ENCODE measurements around the gene AGPAT1. TPM values are rescaled to one million over a fixed set of nuclear protein-coding genes. Genes with fewer than 3 reads are reported as not detected.

AGPAT1 gene
- polyA plus RNA-seq, 1 of the 3 experiments (the other 2 are of a cell fraction), result 118 TPM

GRCh38 chr6:32151863-32152768 is 23.8 kb downstream of the AGPAT1 start, which contains the start of gene PRRT1:
Gene PRRT1, minus strand, starts transcription at chr6:32151939. Its CDS starts 112 bp downstream, at chr6:32151827.
- Histone ChIP-seq H3K9ac (peak within 1 kb of the TSS; percentile 84), H3F3A (replicated peaks; ENCODE audit: insufficient read depth) (peaks cover 4% of the 10 kb centered on the region), H4K20me1 (ENCODE audit: insufficient read depth) (no peaks in the 10 kb centered on the region), H3K9me2 (no peaks in the 10 kb centered on the region), H3K4me1 (ENCODE audit: control insufficient read depth in 1 of 2, insufficient read depth in 2 of 2, low read depth in 1 of 2, low read length in 1 of 2) (peaks cover 13 to 31% of the 10 kb centered on the region in 2 experiments; a peak in 3 of 4 replicates), H3K9me3 (no peaks in the 10 kb centered on the region), H3K79me2 (ENCODE audit: insufficient read depth) (peaks cover 19% of the 10 kb centered on the region), H3K27ac (ENCODE audit: low read depth in 2 of 2, low read length in 1 of 2) (peak within 1 kb of the TSS; percentile 86 to 95; a peak in 3 of 4 replicates), H2AFZ (ENCODE audit: low read depth) (peak within 1 kb of the TSS; percentile 87), H3K4me3 (ENCODE audit: low read depth in 2 of 2, low read length in 1 of 2) (peak within 1 kb of the TSS; percentile 75 to 81), H3K27me3 (ENCODE audit: insufficient read depth) (no peaks in the 10 kb centered on the region), H3K36me3 (replicated peaks in 1 of 2; ENCODE audit: control insufficient read depth in 1 of 2, insufficient read depth in 2 of 2, low read length in 1 of 2) (peaks cover 0 to 8% of the 10 kb centered on the region in 2 experiments), H3K4me2 (peak within 1 kb of the TSS; percentile 94)
- CTCF ChIA-PET, result interaction anchor here (0.6 to 0.9 kb wide), 5 partner anchors 14 to 111 kb away, joined by 3 to 8 read pairs (median 4); no protein-coding TSS in a partner anchor
- POLR2A ChIA-PET, result interaction anchor here (1.6 kb wide), 1 partner anchor 25 kb away, joined by 5 read pairs; no protein-coding TSS in a partner anchor
- TF ChIP-seq NRF1 (IDR thresholded peaks at IDR 0.05; ENCODE audit: low read depth, low read length), result no peak
- 55% methylated on average over 18 of the region's 24 CpGs for WGBS (ENCODE audit: low lambda C conversion rate)
- peak; percentile 60 for DNase-seq

- H4K20me1 ChIP-seq (ENCODE audit: insufficient read depth), result no peaks in the 10 kb centered on the region
- H3K27me3 ChIP-seq (ENCODE audit: insufficient read depth), result no peaks in the 10 kb centered on the region
- H3K4me3 ChIP-seq (ENCODE audit: low read depth in 2 of 2, low read length in 1 of 2), result peak overlapping the region in 1 of 2 experiments; percentile 41; a peak in 3 of 4 replicates
- H3K27ac ChIP-seq (ENCODE audit: low read depth in 2 of 2, low read length in 1 of 2), result no peak overlapping the region; a peak in 1 of 4 replicates
- peaks cover 19% of the 10 kb centered on the region for H3K79me2 ChIP-seq (ENCODE audit: insufficient read depth)
- CTCF ChIA-PET, result interaction anchor here (0.6 to 0.9 kb wide), 3 partner anchors 14 to 33 kb away, joined by 3 to 8 read pairs (median 3); no protein-coding TSS in a partner anchor
- no peak for DNase-seq
- peaks cover 4% of the 10 kb centered on the region for H3F3A ChIP-seq (replicated peaks; ENCODE audit: insufficient read depth)
- no peak overlapping the region for H3K9ac ChIP-seq
- peaks cover 13 to 31% of the 10 kb centered on the region in 2 experiments; a peak in 3 of 4 replicates for H3K4me1 ChIP-seq (ENCODE audit: control insufficient read depth in 1 of 2, insufficient read depth in 2 of 2, low read depth in 1 of 2, low read length in 1 of 2)
- no peaks in the 10 kb centered on the region for H3K9me2 ChIP-seq
- POLR2A ChIA-PET, result interaction anchor here (1.6 kb wide), 1 partner anchor 26 kb away, joined by 5 read pairs; no protein-coding TSS in a partner anchor
- peaks cover 0 to 2% of the 10 kb centered on the region in 2 experiments for H3K36me3 ChIP-seq (replicated peaks in 1 of 2; ENCODE audit: control insufficient read depth in 1 of 2, insufficient read depth in 2 of 2, low read length in 1 of 2)
- no peak overlapping the region for H2AFZ ChIP-seq (ENCODE audit: low read depth)
- 61% methylated on average over 7 of the region's 8 CpGs for whole genome bisulfite sequencing (ENCODE audit: low lambda C conversion rate)
- no peaks in the 10 kb centered on the region for H3K9me3 ChIP-seq
- peak overlapping the region; percentile 64 for H3K4me2 ChIP-seq
- TF ChIP-seq RAD21 (IDR thresholded peaks at IDR 0.05; ENCODE audit: low read length) (no peak), MXI1 (IDR thresholded peaks at IDR 0.05; ENCODE audit: low read depth, low read length) (peak; percentile 24; the same call in 1 of the 2 replicates)
Observed at GRCh38 chr6:32151181-32151862, 24.6 kb downstream of the AGPAT1 start.

GRCh38 chr6:32149932-32150870 is 25.7 kb downstream of the AGPAT1 start:
- H3K79me2 ChIP-seq (ENCODE audit: insufficient read depth), result peaks cover 11% of the 10 kb centered on the region
- H3K36me3 ChIP-seq (replicated peaks in 1 of 2; ENCODE audit: control insufficient read depth in 1 of 2, insufficient read depth in 2 of 2, low read length in 1 of 2), result no peaks in the 10 kb centered on the region
- H3K9ac ChIP-seq, result no peak overlapping the region
- H2AFZ ChIP-seq (ENCODE audit: low read depth), result no peak overlapping the region
- peaks cover 13 to 27% of the 10 kb centered on the region in 2 experiments; a peak in 3 of 4 replicates for H3K4me1 ChIP-seq (ENCODE audit: control insufficient read depth in 1 of 2, insufficient read depth in 2 of 2, low read depth in 1 of 2, low read length in 1 of 2)
- ChIA-PET CTCF (no interaction called here), POLR2A (no interaction called here)
- H3K4me2 ChIP-seq, result no peak overlapping the region
- DNase-seq, result no peak
- no peaks in the 10 kb centered on the region for H3K9me3 ChIP-seq
- H3F3A ChIP-seq (replicated peaks; ENCODE audit: insufficient read depth), result peaks cover 4% of the 10 kb centered on the region
- no peaks in the 10 kb centered on the region for H4K20me1 ChIP-seq (ENCODE audit: insufficient read depth)
- WGBS (ENCODE audit: low lambda C conversion rate), result 91% methylated on average over 51 of the region's 55 CpGs
- H3K27ac ChIP-seq (ENCODE audit: low read depth in 2 of 2, low read length in 1 of 2), result no peak overlapping the region
- no peaks in the 10 kb centered on the region for H3K9me2 ChIP-seq
- H3K27me3 ChIP-seq (ENCODE audit: insufficient read depth), result no peaks in the 10 kb centered on the region
- H3K4me3 ChIP-seq (ENCODE audit: low read depth in 2 of 2, low read length in 1 of 2), result no peak overlapping the region
- TF ChIP-seq FOXJ3 (CRISPR knock-in tag; IDR thresholded peaks at IDR 0.05), result no peak
- TF ChIP-seq, protein P1, sequence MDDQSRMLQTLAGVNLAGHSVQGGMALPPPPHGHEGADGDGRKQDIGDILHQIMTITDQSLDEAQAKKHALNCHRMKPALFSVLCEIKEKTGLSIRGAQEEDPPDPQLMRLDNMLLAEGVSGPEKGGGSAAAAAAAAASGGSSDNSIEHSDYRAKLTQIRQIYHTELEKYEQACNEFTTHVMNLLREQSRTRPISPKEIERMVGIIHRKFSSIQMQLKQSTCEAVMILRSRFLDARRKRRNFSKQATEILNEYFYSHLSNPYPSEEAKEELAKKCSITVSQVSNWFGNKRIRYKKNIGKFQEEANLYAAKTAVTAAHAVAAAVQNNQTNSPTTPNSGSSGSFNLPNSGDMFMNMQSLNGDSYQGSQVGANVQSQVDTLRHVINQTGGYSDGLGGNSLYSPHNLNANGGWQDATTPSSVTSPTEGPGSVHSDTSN (IDR thresholded peaks at IDR 0.05), result no peak
- TF ChIP-seq RCOR1 (IDR thresholded peaks at IDR 0.05; ENCODE audit: low read length), result no peak
- TF ChIP-seq SIN3A (IDR thresholded peaks at IDR 0.05; ENCODE audit: borderline replicate concordance, low read depth, low read length), result no peak
- TF ChIP-seq GABPA (IDR thresholded peaks at IDR 0.05; ENCODE audit: low read depth), result no peak
- TF ChIP-seq TEAD4 (IDR thresholded peaks at IDR 0.05; ENCODE audit: borderline replicate concordance, insufficient read depth), result no peak
- TF ChIP-seq, protein P2, sequence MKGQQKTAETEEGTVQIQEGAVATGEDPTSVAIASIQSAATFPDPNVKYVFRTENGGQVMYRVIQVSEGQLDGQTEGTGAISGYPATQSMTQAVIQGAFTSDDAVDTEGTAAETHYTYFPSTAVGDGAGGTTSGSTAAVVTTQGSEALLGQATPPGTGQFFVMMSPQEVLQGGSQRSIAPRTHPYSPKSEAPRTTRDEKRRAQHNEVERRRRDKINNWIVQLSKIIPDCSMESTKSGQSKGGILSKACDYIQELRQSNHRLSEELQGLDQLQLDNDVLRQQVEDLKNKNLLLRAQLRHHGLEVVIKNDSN (IDR thresholded peaks at IDR 0.05; ENCODE audit: borderline replicate concordance, low read depth), result no peak
- TF ChIP-seq ELF1 (IDR thresholded peaks at IDR 0.05), result no peak
- TF ChIP-seq, protein P3, sequence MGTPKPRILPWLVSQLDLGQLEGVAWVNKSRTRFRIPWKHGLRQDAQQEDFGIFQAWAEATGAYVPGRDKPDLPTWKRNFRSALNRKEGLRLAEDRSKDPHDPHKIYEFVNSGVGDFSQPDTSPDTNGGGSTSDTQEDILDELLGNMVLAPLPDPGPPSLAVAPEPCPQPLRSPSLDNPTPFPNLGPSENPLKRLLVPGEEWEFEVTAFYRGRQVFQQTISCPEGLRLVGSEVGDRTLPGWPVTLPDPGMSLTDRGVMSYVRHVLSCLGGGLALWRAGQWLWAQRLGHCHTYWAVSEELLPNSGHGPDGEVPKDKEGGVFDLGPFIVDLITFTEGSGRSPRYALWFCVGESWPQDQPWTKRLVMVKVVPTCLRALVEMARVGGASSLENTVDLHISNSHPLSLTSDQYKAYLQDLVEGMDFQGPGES (IDR thresholded peaks at IDR 0.05; ENCODE audit: low read depth, low read length), result no peak

All from SK-N-SH (cell line).